Loucy (cell line): Measurements from ENCODE around the gene TMEM208.

Experiments
- EZH2phosphoT487 ChIP-seq: fragments of 200-600 bp; IDR thresholded peaks from 2 replicates; pipeline ENCODE4 v1.6.1; 2018; ENCODE audit warnings: antibody characterized with exemption, mild to moderate bottlenecking, moderate library complexity, borderline replicate concordance
- TF ChIP-seq, protein P1 (sequence below): fragments of 200-600 bp; sonication (generic); conservative IDR thresholded peaks from 2 replicates; pipeline ENCODE4 v1.5.1; 2014; ENCODE audit warnings: mild to moderate bottlenecking, antibody characterized with exemption, low read length

GRCh38 chr16:67223992-67224391 lies 2.9 kb upstream of the TMEM208 start:
- TF ChIP-seq, protein P1, sequence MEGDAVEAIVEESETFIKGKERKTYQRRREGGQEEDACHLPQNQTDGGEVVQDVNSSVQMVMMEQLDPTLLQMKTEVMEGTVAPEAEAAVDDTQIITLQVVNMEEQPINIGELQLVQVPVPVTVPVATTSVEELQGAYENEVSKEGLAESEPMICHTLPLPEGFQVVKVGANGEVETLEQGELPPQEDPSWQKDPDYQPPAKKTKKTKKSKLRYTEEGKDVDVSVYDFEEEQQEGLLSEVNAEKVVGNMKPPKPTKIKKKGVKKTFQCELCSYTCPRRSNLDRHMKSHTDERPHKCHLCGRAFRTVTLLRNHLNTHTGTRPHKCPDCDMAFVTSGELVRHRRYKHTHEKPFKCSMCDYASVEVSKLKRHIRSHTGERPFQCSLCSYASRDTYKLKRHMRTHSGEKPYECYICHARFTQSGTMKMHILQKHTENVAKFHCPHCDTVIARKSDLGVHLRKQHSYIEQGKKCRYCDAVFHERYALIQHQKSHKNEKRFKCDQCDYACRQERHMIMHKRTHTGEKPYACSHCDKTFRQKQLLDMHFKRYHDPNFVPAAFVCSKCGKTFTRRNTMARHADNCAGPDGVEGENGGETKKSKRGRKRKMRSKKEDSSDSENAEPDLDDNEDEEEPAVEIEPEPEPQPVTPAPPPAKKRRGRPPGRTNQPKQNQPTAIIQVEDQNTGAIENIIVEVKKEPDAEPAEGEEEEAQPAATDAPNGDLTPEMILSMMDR, result no peak
- TF ChIP-seq EZH2phosphoT487, result no peak
